ENCODE measurements around the gene RTTN.
A peak's percentile ranks its signal among the peaks of the same experiment; 100 is the strongest.

Gene RTTN

DNA sequence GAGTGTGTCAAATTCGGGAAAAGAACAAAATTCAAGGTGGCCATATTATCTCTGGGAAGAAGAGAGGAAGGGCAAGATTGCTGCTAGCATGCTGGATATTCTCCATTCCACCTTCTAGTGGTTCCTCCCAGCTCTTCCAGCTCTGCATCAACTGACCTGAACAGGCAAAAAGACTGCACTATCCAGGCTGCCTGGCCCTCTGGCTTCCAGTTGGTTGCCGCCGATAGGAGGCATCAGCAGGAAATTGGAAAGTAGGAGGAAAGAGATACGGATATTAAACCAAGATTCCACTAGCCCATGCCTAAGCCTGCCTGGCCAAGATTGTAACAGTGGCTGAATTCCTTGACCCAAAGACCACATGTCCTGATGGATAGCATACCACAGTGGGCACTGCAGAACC is 1.7 kb upstream of the RTTN start:
- Mint-ChIP-seq H3K9me3 (no peaks in the 10 kb centered on the region), H3K4me1 (peaks cover 30% of the 10 kb centered on the region), H3K27ac (no peak overlapping the region), H3K36me3 (ENCODE audit: low read depth) (peaks cover 3% of the 10 kb centered on the region), H3K27me3 (ENCODE audit: low read depth, poor library complexity) (peaks cover 11% of the 10 kb centered on the region), H3K4me3 (no peak overlapping the region)
- TF ChIP-seq, protein P1, sequence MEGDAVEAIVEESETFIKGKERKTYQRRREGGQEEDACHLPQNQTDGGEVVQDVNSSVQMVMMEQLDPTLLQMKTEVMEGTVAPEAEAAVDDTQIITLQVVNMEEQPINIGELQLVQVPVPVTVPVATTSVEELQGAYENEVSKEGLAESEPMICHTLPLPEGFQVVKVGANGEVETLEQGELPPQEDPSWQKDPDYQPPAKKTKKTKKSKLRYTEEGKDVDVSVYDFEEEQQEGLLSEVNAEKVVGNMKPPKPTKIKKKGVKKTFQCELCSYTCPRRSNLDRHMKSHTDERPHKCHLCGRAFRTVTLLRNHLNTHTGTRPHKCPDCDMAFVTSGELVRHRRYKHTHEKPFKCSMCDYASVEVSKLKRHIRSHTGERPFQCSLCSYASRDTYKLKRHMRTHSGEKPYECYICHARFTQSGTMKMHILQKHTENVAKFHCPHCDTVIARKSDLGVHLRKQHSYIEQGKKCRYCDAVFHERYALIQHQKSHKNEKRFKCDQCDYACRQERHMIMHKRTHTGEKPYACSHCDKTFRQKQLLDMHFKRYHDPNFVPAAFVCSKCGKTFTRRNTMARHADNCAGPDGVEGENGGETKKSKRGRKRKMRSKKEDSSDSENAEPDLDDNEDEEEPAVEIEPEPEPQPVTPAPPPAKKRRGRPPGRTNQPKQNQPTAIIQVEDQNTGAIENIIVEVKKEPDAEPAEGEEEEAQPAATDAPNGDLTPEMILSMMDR (IDR thresholded peaks at IDR 0.05), result no peak
- no peak for DNase-seq

- H3K36me3 Mint-ChIP-seq (ENCODE audit: low read depth), result peaks cover 42% of the 10 kb centered on the region
- H3K4me1 Mint-ChIP-seq, result peaks cover 22% of the 10 kb centered on the region
- H3K27me3 Mint-ChIP-seq (ENCODE audit: low read depth, poor library complexity), result no peaks in the 10 kb centered on the region
- H3K27ac Mint-ChIP-seq, result no peak overlapping the region
- TF ChIP-seq, protein P1 (IDR thresholded peaks at IDR 0.05), result no peak
- no peak overlapping the region for H3K4me3 Mint-ChIP-seq
- no peak for DNase-seq
- H3K9me3 Mint-ChIP-seq, result no peaks in the 10 kb centered on the region
These were observed 5.2 kb downstream of the RTTN start for GRCh38 chr18:70200286-70200685.

- H3K4me3 Mint-ChIP-seq, result no peak overlapping the region
- DNase-seq, result no peak
- no peak overlapping the region for H3K27ac Mint-ChIP-seq
- H3K27me3 Mint-ChIP-seq (ENCODE audit: low read depth, poor library complexity), result no peaks in the 10 kb centered on the region
- peaks cover 5% of the 10 kb centered on the region for H3K4me1 Mint-ChIP-seq
- H3K9me3 Mint-ChIP-seq, result no peaks in the 10 kb centered on the region
- peaks cover 60% of the 10 kb centered on the region for H3K36me3 Mint-ChIP-seq (ENCODE audit: low read depth)
- TF ChIP-seq, protein P1 (IDR thresholded peaks at IDR 0.05), result no peak
These were observed 7.6 kb downstream of the RTTN start for GRCh38 chr18:70197844-70198243.

DNA sequence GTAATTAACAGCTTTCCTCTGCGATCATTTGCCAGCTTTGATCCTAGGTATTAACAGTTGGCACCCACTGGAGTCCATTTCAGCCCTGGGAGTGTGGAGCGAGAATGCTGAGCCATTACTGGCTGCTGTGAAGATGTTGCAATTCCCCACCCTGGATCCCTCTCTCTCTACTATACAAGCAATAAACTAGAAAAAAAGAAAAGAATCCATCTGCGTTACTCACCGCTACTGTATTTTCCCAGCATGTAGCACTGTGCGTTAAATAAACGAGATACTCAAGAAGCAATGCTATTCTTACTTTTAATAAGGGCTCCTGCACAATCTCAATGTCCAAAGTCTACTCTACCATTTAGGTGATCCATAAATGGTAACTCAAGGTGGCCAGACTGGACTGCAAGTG is 8.5 kb downstream of the RTTN start:
- H3K27me3 Mint-ChIP-seq (ENCODE audit: low read depth, poor library complexity), result no peaks in the 10 kb centered on the region

GRCh38 chr18:70195852-70196434 is 9.5 kb downstream of the RTTN start:
- H3K27ac Mint-ChIP-seq, result no peak overlapping the region
- TF ChIP-seq, protein P1 (IDR thresholded peaks at IDR 0.05), result peak; percentile 71
- no peaks in the 10 kb centered on the region for H3K9me3 Mint-ChIP-seq
- H3K36me3 Mint-ChIP-seq (ENCODE audit: low read depth), result peaks cover 50% of the 10 kb centered on the region
- peaks cover 5% of the 10 kb centered on the region for H3K4me1 Mint-ChIP-seq
- no peaks in the 10 kb centered on the region for H3K27me3 Mint-ChIP-seq (ENCODE audit: low read depth, poor library complexity)
- DNase-seq, result peak; percentile 11
- H3K4me3 Mint-ChIP-seq, result no peak overlapping the region

More for the DNA sequence above, 8.5 kb downstream of the RTTN start:
- Mint-ChIP-seq H3K4me3 (no peak overlapping the region), H3K9me3 (no peaks in the 10 kb centered on the region), H3K36me3 (ENCODE audit: low read depth) (peaks cover 58% of the 10 kb centered on the region), H3K27ac (no peak overlapping the region), H3K4me1 (peaks cover 5% of the 10 kb centered on the region)
- no peak for DNase-seq
- TF ChIP-seq, protein P1 (IDR thresholded peaks at IDR 0.05), result no peak

DNA sequence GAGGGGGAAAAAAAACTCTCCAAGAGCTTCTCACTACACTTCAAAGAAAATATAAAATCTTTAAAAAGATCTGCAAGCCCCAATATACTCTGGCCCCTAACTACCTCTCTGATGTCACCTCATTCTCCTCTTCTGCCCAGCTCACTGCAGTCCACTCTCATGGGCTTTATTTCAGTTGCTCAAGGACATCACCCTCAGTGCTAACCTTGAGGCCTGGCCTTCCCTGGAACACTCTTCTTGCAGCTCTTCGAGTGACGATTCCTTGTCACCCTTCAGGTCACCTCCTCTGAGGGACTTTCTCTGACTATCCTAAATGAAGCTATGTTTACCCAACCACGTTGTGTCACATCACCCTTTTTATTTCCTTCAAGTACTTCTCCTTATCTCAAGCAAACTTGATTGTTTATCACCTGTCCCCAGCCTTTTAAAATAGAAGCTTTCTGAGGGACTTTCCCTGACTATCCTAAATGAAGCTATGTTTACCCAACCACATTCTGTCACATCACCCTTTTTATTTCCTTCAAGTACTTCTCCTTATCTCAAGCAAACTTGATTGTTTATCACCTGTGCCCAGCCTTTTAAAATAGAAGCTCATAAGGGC is 10.4 kb downstream of the RTTN start:
- TF ChIP-seq, protein P1 (IDR thresholded peaks at IDR 0.05), result no peak

More for the DNA sequence above, 10.4 kb downstream of the RTTN start:
- H3K36me3 Mint-ChIP-seq (ENCODE audit: low read depth), result peaks cover 50% of the 10 kb centered on the region
- H3K27ac Mint-ChIP-seq, result peak overlapping the region; percentile 86
- DNase-seq, result no peak
- peaks cover 5% of the 10 kb centered on the region for H3K4me1 Mint-ChIP-seq
- no peak overlapping the region for H3K4me3 Mint-ChIP-seq
- H3K27me3 Mint-ChIP-seq (ENCODE audit: low read depth, poor library complexity), result no peaks in the 10 kb centered on the region
- no peaks in the 10 kb centered on the region for H3K9me3 Mint-ChIP-seq
